A549 (cell line): ENCODE measurements around the gene SPIRE1. TPM values are rescaled to one million over a fixed set of nuclear protein-coding genes. Genes with fewer than 3 reads are reported as not detected.

Experiments
- ATAC-seq, 2 experiments: fragments of 200-7000 bp in 1 of 2; fragments of >200 bp in 1 of 2; cut with Nextera tagmentation in 1 of 2; cut with Tn5 transposase in 1 of 2; 3 replicates each; pipeline versions ENCODE4 v1.8.0 to v1.9.1; 2018 to 2020; ENCODE audit warnings: mild to moderate bottlenecking in 1 of 2, moderate library complexity in 1 of 2
- CTCF ChIA-PET: fragments of 300-600 bp; sonication (Branson Sonifier 250); formaldehyde crosslinking; extraction: SDS; loops from one replicate; lab custom pipeline; 2021; ENCODE audit warnings: antibody characterized with exemption, inconsistent platforms; lab: Yijun Ruan, JAX
- POLR2A ChIA-PET: fragments of 350-600 bp; formaldehyde crosslinking; extraction: SDS; loops from one replicate; lab custom pipeline; 2021; ENCODE audit warnings: antibody characterized with exemption, inconsistent platforms; lab: Yijun Ruan, JAX
- DNase-seq, 2 experiments: peaks; one replicate each; pipeline versions ENCODE4 v3.0.0 to v3.0.0-alpha.2; 2011 to 2016; ENCODE audit warnings: low read depth in 1 of 2, low spot score in 1 of 2
- FAIRE-seq: peaks from 2 replicates; lab custom pipeline; 2011; peaks lifted over from hg19 to GRCh38; lab: Jason Lieb, UNC
- H3K27ac ChIP-seq, 2 experiments: fragments of >200 bp; sonication (Bioruptor Twin); formaldehyde crosslinking; 3 replicates each; pipeline ENCODE4 v1.5.1; 2016 to 2017
- H3K4me1 ChIP-seq: fragments of >200 bp; sonication (Bioruptor Twin); formaldehyde crosslinking; 3 replicates; pipeline ENCODE4 v1.6.1; 2016
- H3K4me2 ChIP-seq: fragments of >200 bp; sonication (Bioruptor Twin); formaldehyde crosslinking; 3 replicates; pipeline ENCODE4 v1.6.1; 2016
- H3K4me3 ChIP-seq: fragments of >200 bp; sonication (Bioruptor Twin); formaldehyde crosslinking; 3 replicates; pipeline ENCODE4 v1.5.1; 2016
- H3K9me3 ChIP-seq: fragments of >200 bp; sonication (Bioruptor Twin); formaldehyde crosslinking; 3 replicates; pipeline ENCODE4 v1.6.1; 2016
- CHD4 ChIP-seq: fragments of 200-600 bp; sonication (generic); IDR thresholded peaks from 2 replicates; pipeline ENCODE4 v1.6.1; 2016; ENCODE audit warnings: antibody characterized with exemption, mild to moderate bottlenecking, borderline replicate concordance
- CTCF ChIP-seq: fragments of >200 bp; sonication (Bioruptor Twin); formaldehyde crosslinking; IDR thresholded peaks from 3 replicates; pipeline ENCODE4 v1.5.1; 2016
- HOXA7 ChIP-seq: fragments of 250-450 bp; sonication (Bioruptor Pico); IDR thresholded peaks from 2 replicates; pipeline ENCODE4 v1.5.0; 2020; ENCODE audit warnings: mild to moderate bottlenecking, moderate library complexity
- HOXB13 ChIP-seq: fragments of 250-450 bp; sonication (Bioruptor Pico); IDR thresholded peaks from 2 replicates; pipeline ENCODE4 v1.5.0; 2020; ENCODE audit warnings: low read depth, mild to moderate bottlenecking, moderate library complexity
- JUN ChIP-seq, 2 experiments: fragments of >200 bp; sonication (Bioruptor Twin); formaldehyde crosslinking; IDR thresholded peaks; 2 replicates in 1 of 2; 3 replicates in 1 of 2; pipeline ENCODE4 v1.6.1; 2016 to 2017
- KDM1A ChIP-seq: fragments of 200-600 bp; sonication (generic); IDR thresholded peaks from 2 replicates; pipeline ENCODE4 v1.6.1; 2016; ENCODE audit warnings: low read depth, mild to moderate bottlenecking
- MAZ ChIP-seq: fragments of 150-350 bp; IDR thresholded peaks from 2 replicates; pipeline ENCODE4 v1.6.1; 2014; ENCODE audit warnings: antibody characterized with exemption, low read depth, low read length, borderline replicate concordance
- NFE2L2 ChIP-seq: fragments of 150-350 bp; conservative IDR thresholded peaks from 2 replicates; pipeline ENCODE4 v1.6.1; 2014; ENCODE audit warnings: low read length
- NR3C1 ChIP-seq: fragments of >200 bp; sonication (Bioruptor Twin); formaldehyde crosslinking; IDR thresholded peaks from 3 replicates; pipeline ENCODE4 v1.6.1; 2017
- PHF8 ChIP-seq: fragments of 200-600 bp; sonication (generic); IDR thresholded peaks from 2 replicates; pipeline ENCODE4 v1.6.1; 2016; ENCODE audit warnings: low read depth, mild to moderate bottlenecking, antibody characterized with exemption, moderate library complexity, borderline replicate concordance
- RAD21 ChIP-seq, 2 experiments: fragments of >200 bp in 1 of 2; sonication (Bioruptor Twin) in 1 of 2; formaldehyde crosslinking in 1 of 2; IDR thresholded peaks in 1 of 2; conservative IDR thresholded peaks in 1 of 2; 2 replicates in 1 of 2; 3 replicates in 1 of 2; pipeline ENCODE4 v1.6.1; 2012 to 2018; ENCODE audit warnings: inconsistent platforms in 1 of 2
- RCOR1 ChIP-seq: fragments of 150-350 bp; IDR thresholded peaks from 2 replicates; pipeline ENCODE4 v1.6.1; 2014; ENCODE audit warnings: antibody characterized with exemption, low read length, low read depth
- SMC3 ChIP-seq: fragments of >200 bp; sonication (Bioruptor Twin); formaldehyde crosslinking; IDR thresholded peaks from 3 replicates; pipeline ENCODE4 v1.6.1; 2018; ENCODE audit warnings: inconsistent platforms
- WGBS: methylation state at CpG from one replicate; pipeline ENCODE4 v1.1.6; 2017; ENCODE audit errors: missing lambda C conversion rate; 5-methylcytosine and 5-hydroxymethylcytosine counted together
- polyA plus RNA-seq, 4 experiments: library from polyadenylated mRNA; depleted of rRNA in 3 of 4; stranded (reverse); fragments of >200 nt; fragmentation: RNase III in 1 of 4; extraction: RNeasy Plus Mini Kit Qiagen cat#74134 plus additional on column Dnase treatment in 1 of 4; gene quantifications; 2 replicates in 3 of 4; 3 replicates in 1 of 4; pipeline ENCODE4 v1.2.3, GENCODE V29; 2011 to 2017
- TF ChIP-seq, protein P1 (sequence below): fragments of 250-450 bp; sonication (Bioruptor Pico); IDR thresholded peaks from 2 replicates; pipeline ENCODE4 v1.5.0; 2020; ENCODE audit warnings: low read depth, mild to moderate bottlenecking, moderate library complexity
- TF ChIP-seq, protein P2 (sequence below): fragments of 200-600 bp; sonication (generic); IDR thresholded peaks from 2 replicates; pipeline ENCODE4 v1.6.1; 2016; ENCODE audit warnings: antibody characterized with exemption, mild to moderate bottlenecking, moderate library complexity

SPIRE1 gene
- polyA plus RNA-seq, 2 of the 4 experiments (the other 2 are of a cell fraction), result 8.3 to 29.4 TPM

- Histone ChIP-seq H3K9me3 (no peaks in the 10 kb centered on the region), H3K4me1 (peaks cover 9% of the 10 kb centered on the region; the same call in 1 of the 3 replicates), H3K4me2 (no peak overlapping the region), H3K27ac (no peak overlapping the region), H3K4me3 (no peak overlapping the region)
- FAIRE-seq (no peak), DNase-seq (peak; percentile 31 to 61), ATAC-seq (peak in 1 of 2 experiments; percentile 12; a peak in 1 of 6 replicates)
- WGBS, result 70% methylated on average over 9 of the region's 9 CpGs
- ChIA-PET CTCF (interaction anchor here (0.6 to 4.3 kb wide), 11 partner anchors 9 to 283 kb away, joined by 3 to 90 read pairs (median 5); no protein-coding TSS in a partner anchor), POLR2A (interaction anchor here (0.7 to 0.9 kb wide), 2 partner anchors 271 to 283 kb away, joined by 3 to 6 read pairs; partner anchors contain the start of gene AFG3L2)
- TF ChIP-seq CHD4 (no peak), RAD21 (conservative IDR thresholded peaks at IDR 0.05 in 1 of 2, IDR thresholded peaks at IDR 0.05 in 1 of 2) (peak; percentile 81 to 86), CTCF (peak; percentile 77), HOXA7 (no peak), SMC3 (peak; percentile 86)
Measured at GRCh38 chr18:12659904-12660605, 2.1 kb upstream of the SPIRE1 start.

DNA sequence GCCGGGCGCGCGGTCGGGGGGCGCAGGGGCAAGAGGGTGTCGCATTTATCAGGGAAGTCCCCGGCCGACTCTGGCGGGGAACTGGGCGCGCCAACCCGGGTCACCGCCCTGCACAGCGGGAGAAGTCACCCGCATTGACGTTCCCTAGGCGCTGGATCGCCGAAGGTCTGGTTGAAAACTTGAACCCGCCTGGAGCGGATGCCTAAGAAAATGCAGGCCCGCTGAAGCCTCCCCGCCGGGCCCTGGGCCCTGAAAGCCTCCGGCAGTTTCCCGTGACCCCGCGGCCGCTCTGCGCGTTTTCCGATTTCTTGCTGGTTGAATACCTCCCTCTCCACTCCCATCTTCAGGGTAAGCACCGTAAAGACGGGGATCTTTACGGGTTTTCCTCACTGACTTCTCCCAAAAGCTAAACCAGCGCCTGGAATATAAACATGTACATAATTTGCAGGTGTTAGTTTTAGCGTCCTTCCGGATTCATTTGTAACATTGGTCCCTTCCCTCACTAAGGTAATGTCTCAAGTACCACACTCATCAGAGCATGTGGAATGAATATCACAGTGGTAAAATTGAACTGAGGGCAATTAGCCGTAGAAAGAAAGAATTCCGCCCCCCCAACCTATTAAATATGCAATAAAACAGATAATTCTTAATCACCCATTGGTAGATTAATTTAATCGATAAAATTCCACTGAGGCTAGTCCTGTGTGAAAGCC is 675 bp upstream of the SPIRE1 start:
- peak overlapping the region; percentile 95 for H3K4me3 ChIP-seq
- peak overlapping the region; percentile 55 for H3K4me2 ChIP-seq
- H3K9me3 ChIP-seq, result no peaks in the 10 kb centered on the region
- ATAC-seq (peak; percentile 67 to 70), DNase-seq (peak; percentile 22 to 50), FAIRE-seq (no peak)
- CTCF ChIA-PET, result interaction anchor here (0.9 to 4.3 kb wide), 9 partner anchors 52 to 276 kb away, joined by 3 to 90 read pairs (median 3); partner anchors contain the start of gene PRELID3A
- H3K27ac ChIP-seq, result peak overlapping the region; percentile 88 to 91
- WGBS, result 25% methylated on average over 27 of the region's 42 CpGs
- TF ChIP-seq RAD21 (conservative IDR thresholded peaks at IDR 0.05 in 1 of 2, IDR thresholded peaks at IDR 0.05 in 1 of 2) (0 out of 5 replicates have a peak, but pooled peaks of 1 of the 2 experiments have one; percentile 8), PHF8 (no peak), JUN (IDR thresholded peaks at IDR 0.05) (no peak), KDM1A (no peak), MAZ (no peak), RCOR1 (no peak), NFE2L2 (no peak), HOXB13 (CRISPR knock-in tag) (no peak)
- TF ChIP-seq, protein P1, sequence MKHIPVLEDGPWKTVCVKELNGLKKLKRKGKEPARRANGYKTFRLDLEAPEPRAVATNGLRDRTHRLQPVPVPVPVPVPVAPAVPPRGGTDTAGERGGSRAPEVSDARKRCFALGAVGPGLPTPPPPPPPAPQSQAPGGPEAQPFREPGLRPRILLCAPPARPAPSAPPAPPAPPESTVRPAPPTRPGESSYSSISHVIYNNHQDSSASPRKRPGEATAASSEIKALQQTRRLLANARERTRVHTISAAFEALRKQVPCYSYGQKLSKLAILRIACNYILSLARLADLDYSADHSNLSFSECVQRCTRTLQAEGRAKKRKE (CRISPR knock-in tag), result no peak
- peaks cover 11% of the 10 kb centered on the region; the same call in 2 of the 3 replicates for H3K4me1 ChIP-seq
- POLR2A ChIA-PET, result no interaction called here

DNA sequence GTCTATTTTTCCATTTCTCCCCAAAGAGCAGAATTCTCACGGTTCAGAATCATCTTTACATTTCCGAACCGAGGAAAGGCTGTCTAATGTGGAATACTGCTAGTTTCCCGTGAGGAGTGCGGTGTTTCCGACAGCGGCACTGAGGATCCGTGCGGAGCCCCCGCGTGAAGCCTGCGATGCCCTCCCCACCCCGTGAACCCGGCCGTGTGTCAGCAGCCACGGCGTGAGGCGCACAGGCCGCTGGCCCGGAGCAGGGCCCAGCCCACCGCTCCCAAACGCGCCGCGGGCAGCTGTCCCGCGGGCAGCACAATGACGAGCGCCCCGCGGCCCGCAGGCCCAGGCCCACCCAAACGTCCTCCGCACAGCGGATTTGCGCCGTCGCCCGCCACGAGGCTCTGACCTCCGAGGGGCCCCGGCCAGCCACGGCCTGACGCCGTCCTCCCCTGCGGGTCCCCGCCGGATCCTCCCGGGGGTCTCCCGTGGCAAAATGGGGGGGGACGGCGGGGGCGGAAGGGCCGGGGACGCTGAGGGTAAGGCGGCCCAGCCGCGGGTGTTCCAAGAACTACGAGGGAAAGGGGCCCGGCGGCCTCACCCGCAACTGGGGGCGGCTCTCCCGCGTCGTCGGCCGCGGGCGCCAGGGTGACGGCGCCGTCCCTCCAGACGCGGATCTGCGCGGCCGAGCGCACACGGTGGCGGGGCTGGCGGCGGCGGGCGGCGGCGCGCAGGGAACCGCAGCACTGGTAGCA is 796 bp downstream of the SPIRE1 start:
- Histone ChIP-seq H3K27ac (peak overlapping the region; percentile 88 to 91), H3K4me3 (peak overlapping the region; percentile 95), H3K9me3 (no peaks in the 10 kb centered on the region), H3K4me1 (peaks cover 26% of the 10 kb centered on the region), H3K4me2 (peak overlapping the region; percentile 89)
- ChIA-PET CTCF (interaction anchor here (1.5 to 4.3 kb wide), 2 partner anchors 50 to 264 kb away, joined by 3 to 90 read pairs; no protein-coding TSS in a partner anchor), POLR2A (no interaction called here)
- ATAC-seq, result peak; percentile 64 to 81
- TF ChIP-seq RAD21 (conservative IDR thresholded peaks at IDR 0.05 in 1 of 2, IDR thresholded peaks at IDR 0.05 in 1 of 2) (peak in 1 of 2 experiments; percentile 17; a peak in 1 of 5 replicates), PHF8 (peak; percentile 64), NR3C1 (no peak)
- TF ChIP-seq, protein P2, sequence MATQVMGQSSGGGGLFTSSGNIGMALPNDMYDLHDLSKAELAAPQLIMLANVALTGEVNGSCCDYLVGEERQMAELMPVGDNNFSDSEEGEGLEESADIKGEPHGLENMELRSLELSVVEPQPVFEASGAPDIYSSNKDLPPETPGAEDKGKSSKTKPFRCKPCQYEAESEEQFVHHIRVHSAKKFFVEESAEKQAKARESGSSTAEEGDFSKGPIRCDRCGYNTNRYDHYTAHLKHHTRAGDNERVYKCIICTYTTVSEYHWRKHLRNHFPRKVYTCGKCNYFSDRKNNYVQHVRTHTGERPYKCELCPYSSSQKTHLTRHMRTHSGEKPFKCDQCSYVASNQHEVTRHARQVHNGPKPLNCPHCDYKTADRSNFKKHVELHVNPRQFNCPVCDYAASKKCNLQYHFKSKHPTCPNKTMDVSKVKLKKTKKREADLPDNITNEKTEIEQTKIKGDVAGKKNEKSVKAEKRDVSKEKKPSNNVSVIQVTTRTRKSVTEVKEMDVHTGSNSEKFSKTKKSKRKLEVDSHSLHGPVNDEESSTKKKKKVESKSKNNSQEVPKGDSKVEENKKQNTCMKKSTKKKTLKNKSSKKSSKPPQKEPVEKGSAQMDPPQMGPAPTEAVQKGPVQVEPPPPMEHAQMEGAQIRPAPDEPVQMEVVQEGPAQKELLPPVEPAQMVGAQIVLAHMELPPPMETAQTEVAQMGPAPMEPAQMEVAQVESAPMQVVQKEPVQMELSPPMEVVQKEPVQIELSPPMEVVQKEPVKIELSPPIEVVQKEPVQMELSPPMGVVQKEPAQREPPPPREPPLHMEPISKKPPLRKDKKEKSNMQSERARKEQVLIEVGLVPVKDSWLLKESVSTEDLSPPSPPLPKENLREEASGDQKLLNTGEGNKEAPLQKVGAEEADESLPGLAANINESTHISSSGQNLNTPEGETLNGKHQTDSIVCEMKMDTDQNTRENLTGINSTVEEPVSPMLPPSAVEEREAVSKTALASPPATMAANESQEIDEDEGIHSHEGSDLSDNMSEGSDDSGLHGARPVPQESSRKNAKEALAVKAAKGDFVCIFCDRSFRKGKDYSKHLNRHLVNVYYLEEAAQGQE, result no peak
- DNase-seq, result peak in 1 of 2 experiments; percentile 13
- no peak for FAIRE-seq
- WGBS, result 0% methylated on average over 5 of the region's 89 CpGs
